HepG2 (cell line): ENCODE measurements around the gene CREBZF. TPM values are rescaled to one million over a fixed set of nuclear protein-coding genes. Genes with fewer than 3 reads are reported as not detected.

Experiments used
- ATAC-seq: fragments of 200-7000 bp; cut with Tn5 transposase; 3 replicates; pipeline ENCODE4 v1.9.1; 2020; ENCODE audit warnings: mild to moderate bottlenecking, moderate library complexity
- BruUV-seq: library from RNA; stranded (reverse); fragments of 400-500 nt; replicated peaks from 2 replicates; lab custom pipeline; 2021; lab: Mats Ljungman, UMichigan
- CTCF ChIA-PET: fragments of 300-600 bp; formaldehyde crosslinking; extraction: SDS; loops from one replicate; lab custom pipeline; 2021; ENCODE audit warnings: low total read pairs, inconsistent platforms, low intra/inter-chr PET ratio; lab: Yijun Ruan, JAX
- POLR2A ChIA-PET: fragments of 350-600 bp; sonication (Branson Sonifier 250); formaldehyde crosslinking; loops from one replicate; lab custom pipeline; 2020; ENCODE audit warnings: antibody characterized with exemption, inconsistent platforms; lab: Yijun Ruan, JAX
- DNase-seq: peaks from one replicate; pipeline ENCODE4 v3.0.0-alpha.2; 2015; ENCODE audit warnings: low spot score
- FAIRE-seq: peaks from 3 replicates; lab custom pipeline; 2011; peaks lifted over from hg19 to GRCh38; lab: Jason Lieb, UNC
- H2AFZ ChIP-seq: one replicate; pipeline ENCODE4 v1.6.1; 2011; ENCODE audit warnings: low read length, inconsistent platforms
- H3K27ac ChIP-seq: fragments of 300-600 bp; 3 replicates; pipeline ENCODE4 v1.8.0; 2011; ENCODE audit warnings: mixed run types, mild to moderate bottlenecking, mixed read lengths, low read length, inconsistent platforms; ENCODE audit not compliant: insufficient read depth; ENCODE audit errors: extremely low read length
- H3K27me3 ChIP-seq, 2 experiments: fragments of 200-600 bp in 1 of 2; 2 replicates in 1 of 2; 3 replicates in 1 of 2; pipeline versions ENCODE4 v1.6.0 to v1.8.0; 2011; ENCODE audit warnings: low read length in 2 of 2, mild to moderate bottlenecking in 2 of 2, moderate library complexity in 2 of 2, inconsistent platforms in 1 of 2; ENCODE audit not compliant: insufficient read depth in 2 of 2, control insufficient read depth in 1 of 2
- H3K36me3 ChIP-seq, 2 experiments: fragments of 200-600 bp in 1 of 2; replicated peaks in 1 of 2; 2 replicates in 1 of 2; 3 replicates in 1 of 2; pipeline versions ENCODE4 v1.5.1 to v1.8.0; 2011; ENCODE audit warnings: low read length in 2 of 2, inconsistent platforms in 1 of 2; ENCODE audit not compliant: insufficient read depth in 2 of 2, control insufficient read depth in 1 of 2
- H3K4me1 ChIP-seq: 2 replicates; pipeline ENCODE4 v1.5.1; 2012; ENCODE audit warnings: low read length, inconsistent platforms; ENCODE audit not compliant: insufficient read depth
- H3K4me2 ChIP-seq: 2 replicates; pipeline ENCODE4 v1.6.0; 2011; ENCODE audit warnings: low read depth, low read length, inconsistent platforms
- H3K4me3 ChIP-seq, 3 experiments: fragments of 200-600 bp in 1 of 3; sonication (generic), shearing (Covaris generic) in 1 of 3; replicated peaks in 1 of 3; 2 replicates each; pipeline ENCODE4 v1.5.1; 2011 to 2016; ENCODE audit warnings: low read length in 3 of 3, inconsistent platforms in 2 of 3, low read depth in 2 of 3, mild to moderate bottlenecking in 2 of 3, control low read depth in 1 of 3, mixed read lengths in 1 of 3; ENCODE audit not compliant: insufficient read depth in 1 of 3
- H3K79me2 ChIP-seq: one replicate; pipeline ENCODE4 v1.6.1; 2011; ENCODE audit warnings: low read length, inconsistent platforms; ENCODE audit not compliant: insufficient read depth
- H3K9ac ChIP-seq: 2 replicates; pipeline ENCODE4 v1.6.0; 2011; ENCODE audit warnings: mild to moderate bottlenecking, low read depth, low read length, inconsistent platforms; ENCODE audit not compliant: insufficient read depth
- H3K9me3 ChIP-seq: 2 replicates; pipeline ENCODE4 v1.5.1; 2012; ENCODE audit warnings: mild to moderate bottlenecking, low read length
- H4K20me1 ChIP-seq: 2 replicates; pipeline ENCODE4 v1.6.0; 2011; ENCODE audit warnings: inconsistent platforms, mild to moderate bottlenecking, low read length, moderate library complexity; ENCODE audit not compliant: insufficient read depth
- BHLHE40 ChIP-seq: IDR thresholded peaks from 2 replicates; pipeline ENCODE4 v1.6.1; 2011; ENCODE audit warnings: low read length, improper control_type of control experiment
- CEBPB ChIP-seq: IDR thresholded peaks from 2 replicates; pipeline ENCODE4 v1.6.1; 2011; ENCODE audit warnings: low read depth, low read length, improper control_type of control experiment, borderline replicate concordance
- SMARCC2 ChIP-seq: fragments of 450-650 bp; IDR thresholded peaks from 2 replicates; pipeline ENCODE4 v1.6.1; 2017; ENCODE audit warnings: antibody characterized with exemption, mild to moderate bottlenecking
- TOE1 ChIP-seq: sonication (generic); formaldehyde crosslinking; IDR thresholded peaks from 2 replicates; pipeline ENCODE4 v1.4.0; 2020; ENCODE audit warnings: mild to moderate bottlenecking, missing genetic modification reagents
- ZBTB21 ChIP-seq: sonication (generic); formaldehyde crosslinking; IDR thresholded peaks from 2 replicates; pipeline ENCODE4 v1.4.0; 2020; ENCODE audit warnings: missing genetic modification reagents
- ZBTB7A ChIP-seq: sonication (generic); formaldehyde crosslinking; IDR thresholded peaks from 2 replicates; pipeline ENCODE4 v1.8.0; 2022; ENCODE audit warnings: mild to moderate bottlenecking, missing genetic modification reagents
- ZNF501 ChIP-seq: sonication (generic); formaldehyde crosslinking; IDR thresholded peaks from 2 replicates; pipeline ENCODE4 v1.5.1; 2020; ENCODE audit warnings: mild to moderate bottlenecking, moderate library complexity, missing genetic modification reagents
- ZNF546 ChIP-seq: sonication (generic); formaldehyde crosslinking; conservative IDR thresholded peaks from 2 replicates; pipeline ENCODE4 v1.8.1; 2023; ENCODE audit warnings: mild to moderate bottlenecking, missing genetic modification reagents
- ZNF720 ChIP-seq: sonication (generic); formaldehyde crosslinking; IDR thresholded peaks from 2 replicates; pipeline ENCODE4 v1.4.0; 2020; ENCODE audit warnings: missing genetic modification reagents
- WGBS: methylation state at CpG from one replicate; pipeline ENCODE4 v1.1.6; 2017; ENCODE audit warnings: low lambda C conversion rate; 5-methylcytosine and 5-hydroxymethylcytosine counted together
- in situ Hi-C: cut with HindIII; loops from 2 replicates; pipeline ENCODE4 v1.10.0; 2017; ENCODE audit warnings: low pct_unique_long_range_greater_than_20kb; ENCODE audit not compliant: extremely low pct_ligation_motif_present
- intact Hi-C: fragments of 100-400 bp; cut with micrococcal nuclease; formaldehyde crosslinking; loops from one replicate; pipeline ENCODE4 v1.10.0; 2022; ENCODE audit not compliant: unreplicated experiment
- polyA plus RNA-seq, 8 experiments: library from polyadenylated mRNA; depleted of rRNA in 3 of 8; stranded (reverse) in 7 of 8; unstranded in 1 of 8; fragments of >200 nt; fragmentation: Illumina TruSeq in 4 of 8; extraction: Trizol in 4 of 8; gene quantifications; 2 replicates each; pipeline versions ENCODE4 v1.2.1 to v1.2.3, GENCODE V29; 2011 to 2016; ENCODE audit warnings: low read depth in 4 of 8, missing spikeins in 1 of 8, mixed read lengths in 1 of 8; ENCODE audit not compliant: insufficient read depth in 1 of 8
- total RNA-seq, 5 experiments: library from RNA; depleted of rRNA; stranded (reverse); fragments of >200 nt; fragmentation: Illumina TruSeq; extraction: Trizol; gene quantifications; 2 replicates each; pipeline ENCODE4 v1.2.3, GENCODE V29; 2016; ENCODE audit warnings: low read depth in 1 of 5
- TF ChIP-seq, protein P1 (sequence below): IDR thresholded peaks from 2 replicates; pipeline ENCODE4 v1.6.1; 2016; ENCODE audit warnings: low read depth, control low read depth
- TF ChIP-seq, protein P2 (sequence below), 2 experiments: IDR thresholded peaks; 2 replicates each; pipeline ENCODE4 v1.6.1; 2011 to 2012; ENCODE audit warnings: low read length in 2 of 2, borderline replicate concordance in 1 of 2, low read depth in 1 of 2, mild to moderate bottlenecking in 1 of 2, moderate library complexity in 1 of 2
- TF ChIP-seq, protein P3 (sequence below): sonication (generic); formaldehyde crosslinking; conservative IDR thresholded peaks from 2 replicates; pipeline ENCODE4 v1.4.0; 2020; ENCODE audit warnings: mild to moderate bottlenecking, missing genetic modification reagents, moderate library complexity
- TF ChIP-seq, protein P4 (sequence below): sonication (generic); formaldehyde crosslinking; IDR thresholded peaks from 2 replicates; pipeline ENCODE4 v1.5.0; 2020; ENCODE audit warnings: missing genetic modification reagents

Gene CREBZF
- total and polyA plus RNA-seq, 2 of the 13 experiments (the other 11 are each of a cell fraction or from before 2014, with no cell fraction given) = 30.6 to 43.1 TPM

DNA sequence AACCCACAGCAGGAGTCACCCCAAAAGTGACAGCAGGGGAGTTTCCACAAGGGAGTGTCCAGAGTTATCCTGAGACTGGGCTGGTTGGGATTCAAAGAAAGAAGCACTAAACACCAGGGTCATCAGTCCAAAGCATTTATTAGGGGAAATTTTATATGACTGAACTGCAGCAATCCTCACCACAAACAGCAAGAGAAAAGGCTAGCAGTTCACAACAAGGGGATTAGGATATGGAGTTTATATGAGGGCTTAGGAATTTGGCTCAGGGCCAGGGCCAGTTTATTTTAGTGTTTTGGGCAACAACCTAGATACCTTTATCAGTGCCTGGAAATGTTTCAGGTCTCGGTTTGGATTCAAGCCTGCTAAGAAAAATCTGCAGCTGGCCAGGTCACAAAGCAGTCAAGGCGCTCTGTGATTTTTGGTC, 21.7 kb downstream of the CREBZF start:
- Histone ChIP-seq H3K4me2 (no peak overlapping the region), H3K36me3 (no peaks in the 10 kb centered on the region), H3K9ac (no peak overlapping the region), H3K79me2 (peaks cover 2% of the 10 kb centered on the region), H3K9me3 (no peaks in the 10 kb centered on the region), H4K20me1 (no peaks in the 10 kb centered on the region), H3K27me3 (no peaks in the 10 kb centered on the region; a peak in 1 of 5 replicates), H3K4me3 (no peak overlapping the region), H3K27ac (no peak overlapping the region), H3K4me1 (peaks cover 5% of the 10 kb centered on the region), H2AFZ (no peak overlapping the region)
- intact Hi-C loops (no loop called here), in situ Hi-C loops (loop anchor here (25.0 kb wide), 1 partner anchor 619 kb away; no protein-coding TSS in a partner anchor)
- FAIRE-seq = no peak
- no peak for DNase-seq
- no peak for ATAC-seq
- CTCF ChIA-PET = no interaction called here
- WGBS = 45% methylated on average over 2 of the region's 2 CpGs
- no TSS peak for BruUV-seq
- TF ChIP-seq, protein P1, sequence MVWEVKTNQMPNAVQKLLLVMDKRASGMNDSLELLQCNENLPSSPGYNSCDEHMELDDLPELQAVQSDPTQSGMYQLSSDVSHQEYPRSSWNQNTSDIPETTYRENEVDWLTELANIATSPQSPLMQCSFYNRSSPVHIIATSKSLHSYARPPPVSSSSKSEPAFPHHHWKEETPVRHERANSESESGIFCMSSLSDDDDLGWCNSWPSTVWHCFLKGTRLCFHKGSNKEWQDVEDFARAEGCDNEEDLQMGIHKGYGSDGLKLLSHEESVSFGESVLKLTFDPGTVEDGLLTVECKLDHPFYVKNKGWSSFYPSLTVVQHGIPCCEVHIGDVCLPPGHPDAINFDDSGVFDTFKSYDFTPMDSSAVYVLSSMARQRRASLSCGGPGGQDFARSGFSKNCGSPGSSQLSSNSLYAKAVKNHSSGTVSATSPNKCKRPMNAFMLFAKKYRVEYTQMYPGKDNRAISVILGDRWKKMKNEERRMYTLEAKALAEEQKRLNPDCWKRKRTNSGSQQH (CRISPR knock-in tag) = no peak
- TF ChIP-seq, protein P2, sequence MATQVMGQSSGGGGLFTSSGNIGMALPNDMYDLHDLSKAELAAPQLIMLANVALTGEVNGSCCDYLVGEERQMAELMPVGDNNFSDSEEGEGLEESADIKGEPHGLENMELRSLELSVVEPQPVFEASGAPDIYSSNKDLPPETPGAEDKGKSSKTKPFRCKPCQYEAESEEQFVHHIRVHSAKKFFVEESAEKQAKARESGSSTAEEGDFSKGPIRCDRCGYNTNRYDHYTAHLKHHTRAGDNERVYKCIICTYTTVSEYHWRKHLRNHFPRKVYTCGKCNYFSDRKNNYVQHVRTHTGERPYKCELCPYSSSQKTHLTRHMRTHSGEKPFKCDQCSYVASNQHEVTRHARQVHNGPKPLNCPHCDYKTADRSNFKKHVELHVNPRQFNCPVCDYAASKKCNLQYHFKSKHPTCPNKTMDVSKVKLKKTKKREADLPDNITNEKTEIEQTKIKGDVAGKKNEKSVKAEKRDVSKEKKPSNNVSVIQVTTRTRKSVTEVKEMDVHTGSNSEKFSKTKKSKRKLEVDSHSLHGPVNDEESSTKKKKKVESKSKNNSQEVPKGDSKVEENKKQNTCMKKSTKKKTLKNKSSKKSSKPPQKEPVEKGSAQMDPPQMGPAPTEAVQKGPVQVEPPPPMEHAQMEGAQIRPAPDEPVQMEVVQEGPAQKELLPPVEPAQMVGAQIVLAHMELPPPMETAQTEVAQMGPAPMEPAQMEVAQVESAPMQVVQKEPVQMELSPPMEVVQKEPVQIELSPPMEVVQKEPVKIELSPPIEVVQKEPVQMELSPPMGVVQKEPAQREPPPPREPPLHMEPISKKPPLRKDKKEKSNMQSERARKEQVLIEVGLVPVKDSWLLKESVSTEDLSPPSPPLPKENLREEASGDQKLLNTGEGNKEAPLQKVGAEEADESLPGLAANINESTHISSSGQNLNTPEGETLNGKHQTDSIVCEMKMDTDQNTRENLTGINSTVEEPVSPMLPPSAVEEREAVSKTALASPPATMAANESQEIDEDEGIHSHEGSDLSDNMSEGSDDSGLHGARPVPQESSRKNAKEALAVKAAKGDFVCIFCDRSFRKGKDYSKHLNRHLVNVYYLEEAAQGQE (IDR thresholded peaks at IDR 0.05; ENCODE audit: borderline replicate concordance in 1 of 2, low read depth in 1 of 2, low read length in 2 of 2) = no peak
- TF ChIP-seq, protein P3, sequence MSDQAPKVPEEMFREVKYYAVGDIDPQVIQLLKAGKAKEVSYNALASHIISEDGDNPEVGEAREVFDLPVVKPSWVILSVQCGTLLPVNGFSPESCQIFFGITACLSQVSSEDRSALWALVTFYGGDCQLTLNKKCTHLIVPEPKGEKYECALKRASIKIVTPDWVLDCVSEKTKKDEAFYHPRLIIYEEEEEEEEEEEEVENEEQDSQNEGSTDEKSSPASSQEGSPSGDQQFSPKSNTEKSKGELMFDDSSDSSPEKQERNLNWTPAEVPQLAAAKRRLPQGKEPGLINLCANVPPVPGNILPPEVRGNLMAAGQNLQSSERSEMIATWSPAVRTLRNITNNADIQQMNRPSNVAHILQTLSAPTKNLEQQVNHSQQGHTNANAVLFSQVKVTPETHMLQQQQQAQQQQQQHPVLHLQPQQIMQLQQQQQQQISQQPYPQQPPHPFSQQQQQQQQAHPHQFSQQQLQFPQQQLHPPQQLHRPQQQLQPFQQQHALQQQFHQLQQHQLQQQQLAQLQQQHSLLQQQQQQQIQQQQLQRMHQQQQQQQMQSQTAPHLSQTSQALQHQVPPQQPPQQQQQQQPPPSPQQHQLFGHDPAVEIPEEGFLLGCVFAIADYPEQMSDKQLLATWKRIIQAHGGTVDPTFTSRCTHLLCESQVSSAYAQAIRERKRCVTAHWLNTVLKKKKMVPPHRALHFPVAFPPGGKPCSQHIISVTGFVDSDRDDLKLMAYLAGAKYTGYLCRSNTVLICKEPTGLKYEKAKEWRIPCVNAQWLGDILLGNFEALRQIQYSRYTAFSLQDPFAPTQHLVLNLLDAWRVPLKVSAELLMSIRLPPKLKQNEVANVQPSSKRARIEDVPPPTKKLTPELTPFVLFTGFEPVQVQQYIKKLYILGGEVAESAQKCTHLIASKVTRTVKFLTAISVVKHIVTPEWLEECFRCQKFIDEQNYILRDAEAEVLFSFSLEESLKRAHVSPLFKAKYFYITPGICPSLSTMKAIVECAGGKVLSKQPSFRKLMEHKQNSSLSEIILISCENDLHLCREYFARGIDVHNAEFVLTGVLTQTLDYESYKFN (CRISPR knock-in tag) = no peak
- no peak for TF ChIP-seq TOE1 (CRISPR knock-in tag)
- TF ChIP-seq ZBTB21 = no peak
- TF ChIP-seq SMARCC2 = no peak
- no peak for TF ChIP-seq ZBTB7A (CRISPR knock-in tag)
- TF ChIP-seq, protein P4, sequence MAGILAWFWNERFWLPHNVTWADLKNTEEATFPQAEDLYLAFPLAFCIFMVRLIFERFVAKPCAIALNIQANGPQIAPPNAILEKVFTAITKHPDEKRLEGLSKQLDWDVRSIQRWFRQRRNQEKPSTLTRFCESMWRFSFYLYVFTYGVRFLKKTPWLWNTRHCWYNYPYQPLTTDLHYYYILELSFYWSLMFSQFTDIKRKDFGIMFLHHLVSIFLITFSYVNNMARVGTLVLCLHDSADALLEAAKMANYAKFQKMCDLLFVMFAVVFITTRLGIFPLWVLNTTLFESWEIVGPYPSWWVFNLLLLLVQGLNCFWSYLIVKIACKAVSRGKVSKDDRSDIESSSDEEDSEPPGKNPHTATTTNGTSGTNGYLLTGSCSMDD = no peak
- no peak for TF ChIP-seq BHLHE40
- no peak for TF ChIP-seq ZNF720
- no peak for TF ChIP-seq ZNF546 (CRISPR knock-in tag)
- TF ChIP-seq ZNF501 (CRISPR knock-in tag) = no peak
- TF ChIP-seq CEBPB = no peak
- POLR2A ChIA-PET = no interaction called here
